Activated CD8-positive, alpha-beta memory T cell treated with anti-CD3 and anti-CD28 coated beads, Interleukin-2, amount 10 ng/mL, durations not matched to agents 7 days and 5 days (primary cell): ENCODE results near the gene RFTN1. TPM values are rescaled to one million over a fixed set of nuclear protein-coding genes. Genes with fewer than 3 reads are reported as not detected.
A peak's percentile ranks its signal among the peaks of the same experiment; 100 is the strongest.
"Not testable (repeated sequence)": the region's sequence is repeated elsewhere in the genome, so short reads cannot be mapped to it uniquely, and the experiment has no call there.

ENCODE experiments used
- ATAC-seq: fragments of 150-1000 bp; cut with Tn5 transposase; one replicate; pipeline ENCODE4 v1.10.0; 2021; ENCODE audit warnings: moderate library complexity
- CTCF ChIA-PET: fragments of 350-600 bp; sonication (Branson Sonifier 250); formaldehyde crosslinking; loops from one replicate; lab custom pipeline; 2021; ENCODE audit warnings: antibody characterized with exemption; lab: Charles Lee
- DNase-seq: peaks from one replicate; pipeline ENCODE4 v3.0.0-alpha.2; 2020
- H3K27ac Mint-ChIP-seq: one replicate; pipeline ENCODE4 v1.8.0; 2021; ENCODE audit warnings: mild to moderate bottlenecking, mixed read lengths
- H3K27me3 Mint-ChIP-seq: one replicate; pipeline ENCODE4 v1.8.0; 2021; ENCODE audit warnings: mixed read lengths
- H3K36me3 Mint-ChIP-seq: one replicate; pipeline ENCODE4 v1.8.0; 2021; ENCODE audit warnings: mild to moderate bottlenecking, mixed read lengths
- H3K4me1 Mint-ChIP-seq: one replicate; pipeline ENCODE4 v1.8.0; 2021; ENCODE audit warnings: mixed read lengths
- H3K4me3 Mint-ChIP-seq: one replicate; pipeline ENCODE4 v1.8.0; 2021; ENCODE audit warnings: mild to moderate bottlenecking, moderate library complexity, mixed read lengths
- H3K9me3 Mint-ChIP-seq: one replicate; pipeline ENCODE4 v1.8.0; 2022; ENCODE audit warnings: low read depth, mixed read lengths
- total RNA-seq, 2 experiments: library from RNA; stranded (reverse); gene quantifications; one replicate each; pipeline ENCODE4 v1.2.3, GENCODE V29; 2021

Gene RFTN1
- total RNA-seq, 2 experiments from 2014 or later, result 78.0 to 96.7 TPM

- no peaks in the 10 kb centered on the region for H3K9me3 Mint-ChIP-seq
Measured at GRCh38 chr3:16311960-16312451, 201.5 kb downstream of the RFTN1 start.

GRCh38 chr3:16310486-16310885 lies 203.0 kb downstream of the RFTN1 start:
- Mint-ChIP-seq H3K27ac (peak overlapping the region; percentile 93), H3K36me3 (peaks cover 70% of the 10 kb centered on the region), H3K4me1 (peaks cover 89% of the 10 kb centered on the region)
- not testable (repeated sequence) for H3K9me3 Mint-ChIP-seq, ATAC-seq, H3K4me3 Mint-ChIP-seq, H3K27me3 Mint-ChIP-seq
- CTCF ChIA-PET, result interaction anchor here (0.7 to 12.3 kb wide), 2 partner anchors 21 to 55 kb away, joined by 3 to 134 read pairs; no protein-coding TSS in a partner anchor
- DNase-seq, result peak; percentile 39

More at GRCh38 chr3:16311960-16312451, 201.5 kb downstream of the RFTN1 start:
- Mint-ChIP-seq H3K27ac (peak overlapping the region; percentile 93), H3K27me3 (no peaks in the 10 kb centered on the region), H3K36me3 (peaks cover 73% of the 10 kb centered on the region), H3K4me3 (peak overlapping the region; percentile 53), H3K4me1 (peaks cover 90% of the 10 kb centered on the region)
- ATAC-seq, result peak; percentile 70
- CTCF ChIA-PET, result interaction anchor here (1.1 to 12.3 kb wide), 9 partner anchors 8 to 204 kb away, joined by 3 to 134 read pairs (median 3); partner anchors contain the start of genes DPH3 and OXNAD1
- peak; percentile 81 for DNase-seq

GRCh38 chr3:16309558-16309957 lies 203.9 kb downstream of the RFTN1 start:
- H3K9me3 Mint-ChIP-seq, result no peaks in the 10 kb centered on the region

GRCh38 chr3:16308727-16309126 lies 204.8 kb downstream of the RFTN1 start:
- no peak overlapping the region for H3K4me3 Mint-ChIP-seq

More at GRCh38 chr3:16309558-16309957, 203.9 kb downstream of the RFTN1 start:
- H3K27me3 Mint-ChIP-seq, result no peaks in the 10 kb centered on the region
- H3K36me3 Mint-ChIP-seq, result peaks cover 73% of the 10 kb centered on the region
- ATAC-seq (peak; percentile 87), DNase-seq (peak; percentile 76)
- peaks cover 90% of the 10 kb centered on the region for H3K4me1 Mint-ChIP-seq
- H3K4me3 Mint-ChIP-seq, result peak overlapping the region; percentile 57
- CTCF ChIA-PET, result interaction anchor here (0.9 to 2.2 kb wide), 3 partner anchors 9 to 44 kb away, joined by 3 to 10 read pairs (median 4); partner anchors contain the start of genes DPH3 and OXNAD1
- H3K27ac Mint-ChIP-seq, result peak overlapping the region; percentile 93

GRCh38 chr3:16307832-16308531 lies 205.5 kb downstream of the RFTN1 start:
- peaks cover 88% of the 10 kb centered on the region for H3K4me1 Mint-ChIP-seq
- DNase-seq (no peak), ATAC-seq (no peak)
- H3K36me3 Mint-ChIP-seq, result peaks cover 73% of the 10 kb centered on the region
- H3K27ac Mint-ChIP-seq, result peak overlapping the region; percentile 47
- CTCF ChIA-PET, result interaction anchor here (1.0 to 3.1 kb wide), 5 partner anchors 8 to 204 kb away, joined by 3 to 29 read pairs (median 5); partner anchors contain the start of genes DPH3 and OXNAD1
- no peaks in the 10 kb centered on the region for H3K27me3 Mint-ChIP-seq
- peak overlapping the region; percentile 8 for H3K4me3 Mint-ChIP-seq
- H3K9me3 Mint-ChIP-seq, result no peaks in the 10 kb centered on the region

More at GRCh38 chr3:16308727-16309126, 204.8 kb downstream of the RFTN1 start:
- CTCF ChIA-PET, result interaction anchor here (1.0 to 3.1 kb wide), 5 partner anchors 8 to 203 kb away, joined by 3 to 29 read pairs (median 5); partner anchors contain the start of genes DPH3 and OXNAD1
- no peak for DNase-seq
- Mint-ChIP-seq H3K4me1 (peaks cover 89% of the 10 kb centered on the region), H3K9me3 (no peaks in the 10 kb centered on the region), H3K27ac (peak overlapping the region; percentile 47), H3K27me3 (no peaks in the 10 kb centered on the region), H3K36me3 (peaks cover 73% of the 10 kb centered on the region)
- ATAC-seq, result no peak

GRCh38 chr3:16305111-16305541 lies 208.4 kb downstream of the RFTN1 start:
- H3K27ac Mint-ChIP-seq, result peak overlapping the region; percentile 87
- no peak for ATAC-seq
- peak; percentile 55 for DNase-seq
- peak overlapping the region; percentile 44 for H3K4me3 Mint-ChIP-seq
- peaks cover 81% of the 10 kb centered on the region for H3K36me3 Mint-ChIP-seq
- H3K4me1 Mint-ChIP-seq, result peaks cover 93% of the 10 kb centered on the region
- no peaks in the 10 kb centered on the region for H3K9me3 Mint-ChIP-seq
- H3K27me3 Mint-ChIP-seq, result no peaks in the 10 kb centered on the region
- CTCF ChIA-PET, result interaction anchor here (1.6 to 6.6 kb wide), 2 partner anchors 14 to 15 kb away, joined by 8 to 65 read pairs; no protein-coding TSS in a partner anchor

- H3K36me3 Mint-ChIP-seq, result peaks cover 80% of the 10 kb centered on the region
- DNase-seq, result peak; percentile 41
- CTCF ChIA-PET, result interaction anchor here (0.9 to 6.6 kb wide), 5 partner anchors 10 to 208 kb away, joined by 4 to 65 read pairs (median 8); no protein-coding TSS in a partner anchor
- peaks cover 94% of the 10 kb centered on the region for H3K4me1 Mint-ChIP-seq
- no peaks in the 10 kb centered on the region for H3K27me3 Mint-ChIP-seq
- peak overlapping the region; percentile 44 for H3K4me3 Mint-ChIP-seq
- H3K9me3 Mint-ChIP-seq, result no peaks in the 10 kb centered on the region
- no peak for ATAC-seq
- H3K27ac Mint-ChIP-seq, result peak overlapping the region; percentile 87
Measured at GRCh38 chr3:16304061-16305010, 209.2 kb downstream of the RFTN1 start.

GRCh38 chr3:16303037-16303575 lies 210.4 kb downstream of the RFTN1 start:
- CTCF ChIA-PET, result interaction anchor here (0.9 to 6.6 kb wide), 3 partner anchors 13 to 209 kb away, joined by 4 to 65 read pairs (median 5); no protein-coding TSS in a partner anchor
- H3K4me1 Mint-ChIP-seq, result peaks cover 96% of the 10 kb centered on the region
- H3K27me3 Mint-ChIP-seq, result no peaks in the 10 kb centered on the region
- no peak for ATAC-seq
- DNase-seq, result peak; percentile 39
- H3K4me3 Mint-ChIP-seq, result peak overlapping the region; percentile 30
- H3K36me3 Mint-ChIP-seq, result peaks cover 84% of the 10 kb centered on the region
- no peaks in the 10 kb centered on the region for H3K9me3 Mint-ChIP-seq
- H3K27ac Mint-ChIP-seq, result peak overlapping the region; percentile 55

GRCh38 chr3:16302082-16302631 lies 211.3 kb downstream of the RFTN1 start:
- H3K27ac Mint-ChIP-seq, result peak overlapping the region; percentile 94
- CTCF ChIA-PET, result interaction anchor here (0.6 to 6.6 kb wide), 5 partner anchors 11 to 210 kb away, joined by 3 to 65 read pairs (median 11); no protein-coding TSS in a partner anchor
- no peaks in the 10 kb centered on the region for H3K27me3 Mint-ChIP-seq
- no peaks in the 10 kb centered on the region for H3K9me3 Mint-ChIP-seq
- H3K4me3 Mint-ChIP-seq, result peak overlapping the region; percentile 78
- H3K4me1 Mint-ChIP-seq, result peaks cover 95% of the 10 kb centered on the region
- ATAC-seq (no peak), DNase-seq (no peak)
- peaks cover 85% of the 10 kb centered on the region for H3K36me3 Mint-ChIP-seq

- Mint-ChIP-seq H3K36me3 (peaks cover 85% of the 10 kb centered on the region), H3K27ac (peak overlapping the region; percentile 94), H3K27me3 (no peaks in the 10 kb centered on the region), H3K9me3 (peaks cover under 1% of the 10 kb centered on the region), H3K4me1 (peaks cover 95% of the 10 kb centered on the region), H3K4me3 (peak overlapping the region; percentile 78)
- DNase-seq, result peak; percentile 66
- CTCF ChIA-PET, result interaction anchor here (1.3 to 6.6 kb wide), 6 partner anchors 11 to 210 kb away, joined by 3 to 65 read pairs (median 8); partner anchors contain the start of genes DPH3 and OXNAD1
- peak; percentile 47 for ATAC-seq
Measured at GRCh38 chr3:16301507-16301906, 212.0 kb downstream of the RFTN1 start.

- peaks cover 95% of the 10 kb centered on the region for H3K4me1 Mint-ChIP-seq
- peak overlapping the region; percentile 94 for H3K27ac Mint-ChIP-seq
- H3K4me3 Mint-ChIP-seq, result peak overlapping the region; percentile 78
- DNase-seq, result peak; percentile 81
- peaks cover 2% of the 10 kb centered on the region for H3K9me3 Mint-ChIP-seq
- ATAC-seq, result peak; percentile 84
- H3K36me3 Mint-ChIP-seq, result peaks cover 87% of the 10 kb centered on the region
- H3K27me3 Mint-ChIP-seq, result no peaks in the 10 kb centered on the region
- CTCF ChIA-PET, result interaction anchor here (0.5 to 6.6 kb wide), 11 partner anchors 8 to 249 kb away, joined by 3 to 65 read pairs (median 4); partner anchors contain the start of genes DPH3 and OXNAD1
Measured at GRCh38 chr3:16300881-16301359, 212.6 kb downstream of the RFTN1 start.
